Thoracic aorta (tissue), 2 donors: ENCODE results near the gene TACC2. TPM values are rescaled to one million over a fixed set of nuclear protein-coding genes. Genes with fewer than 3 reads are reported as not detected.

Source experiments
- ATAC-seq: fragments of 150-250 bp; one replicate; pipeline ENCODE4 v1.8.0; 2017; ENCODE audit warnings: low read depth; ENCODE audit not compliant: insufficient number of reproducible peaks, low FRiP score
- DNase-seq: peaks from one replicate; pipeline ENCODE4 v3.0.0-alpha.2; 2020; ENCODE audit warnings: low spot score
- H3K27ac ChIP-seq, 2 donors: fragments of 200-600 bp; sonication (generic); 1 replicate in 1 of 2; 2 replicates in 1 of 2; pipeline ENCODE4 v1.5.1; 2016; ENCODE audit warnings: mild to moderate bottlenecking in 2 of 2, moderate library complexity in 2 of 2
- H3K27me3 ChIP-seq: fragments of 200-600 bp; sonication (generic); replicated peaks from 2 replicates; pipeline ENCODE4 v1.6.0; 2016; ENCODE audit warnings: mild to moderate bottlenecking; ENCODE audit not compliant: insufficient read depth
- H3K36me3 ChIP-seq: fragments of 200-600 bp; sonication (generic); one replicate; pipeline ENCODE4 v1.5.1; 2016
- H3K4me1 ChIP-seq, 2 donors: fragments of 200-600 bp; sonication (generic); 1 replicate in 1 of 2; 2 replicates in 1 of 2; pipeline versions ENCODE4 v1.5.1 to v1.6.0; 2016; ENCODE audit warnings: low read depth in 2 of 2, mild to moderate bottlenecking in 1 of 2; ENCODE audit not compliant: control insufficient read depth in 1 of 2
- H3K4me3 ChIP-seq: fragments of 200-600 bp; sonication (generic); 2 replicates; pipeline ENCODE4 v1.5.1; 2016; ENCODE audit warnings: mild to moderate bottlenecking
- H3K9me3 ChIP-seq: fragments of 200-600 bp; sonication (generic); 2 replicates; pipeline ENCODE4 v1.5.1; 2016
- total RNA-seq, 2 donors: library from RNA; depleted of rRNA; stranded (reverse); fragments of >200 nt; gene quantifications; one replicate each; pipeline versions ENCODE4 v1.1.0 to v1.2.3, GENCODE V29; 2016
- TF ChIP-seq, protein P1 (sequence below): fragments of 200-600 bp; sonication (generic); IDR thresholded peaks from one replicate; pipeline ENCODE4 v1.5.1; 2019; ENCODE audit warnings: antibody characterized with exemption

Gene TACC2
- total RNA-seq, 2 donors from 2014 or later: 52.1 to 71.0 TPM

DNA sequence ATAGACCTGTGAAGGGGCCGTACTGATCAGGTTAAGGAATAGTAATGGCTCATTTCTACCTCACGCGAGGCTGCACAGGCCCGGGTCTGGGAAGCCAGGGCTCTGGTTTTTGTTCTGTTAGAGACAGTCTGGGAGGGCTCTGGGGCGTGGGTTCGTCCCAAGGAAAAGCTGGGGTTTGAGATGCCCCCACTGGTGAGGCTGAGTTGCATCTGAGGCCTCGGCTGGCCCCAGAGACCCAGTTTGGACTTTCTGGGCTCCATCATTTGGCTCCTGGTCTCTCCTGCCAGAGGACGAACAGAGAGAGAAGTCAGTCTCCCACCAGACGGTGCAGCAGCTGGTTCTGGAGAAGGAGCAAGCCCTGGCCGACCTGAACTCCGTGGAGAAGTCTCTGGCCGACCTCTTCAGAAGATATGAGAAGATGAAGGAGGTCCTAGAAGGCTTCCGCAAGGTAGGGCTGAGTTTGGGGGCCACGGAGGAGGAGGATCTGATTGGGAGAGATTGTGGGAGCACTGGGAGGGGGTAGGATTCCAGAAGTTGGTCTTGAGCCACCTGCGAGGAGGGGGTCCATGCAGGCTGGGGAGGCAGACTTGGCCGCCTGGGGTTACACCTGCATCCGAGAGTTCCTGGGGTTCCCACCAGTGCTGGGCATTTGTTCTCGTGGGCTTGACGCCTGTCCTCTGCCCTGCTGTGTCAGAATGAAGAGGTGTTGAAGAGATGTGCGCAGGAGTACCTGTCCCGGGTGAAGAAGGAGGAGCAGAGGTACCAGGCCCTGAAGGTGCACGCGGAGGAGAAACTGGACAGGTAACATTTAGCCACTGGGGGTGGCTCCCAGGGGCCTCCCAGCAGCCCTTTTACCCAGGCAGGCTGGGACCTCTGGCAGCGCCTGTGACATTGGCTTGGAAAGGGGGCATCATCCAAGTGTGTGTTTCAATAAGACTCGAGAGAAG, 259.7 kb downstream of the TACC2 start:
- no peak overlapping the region for H3K4me3 ChIP-seq
- H3K27ac ChIP-seq: no peak overlapping the region
- H3K4me1 ChIP-seq: no peaks in the 10 kb centered on the region
- peaks cover 21% of the 10 kb centered on the region for H3K36me3 ChIP-seq
- ATAC-seq: no peak
- H3K9me3 ChIP-seq: no peaks in the 10 kb centered on the region
- DNase-seq: no peak
- no peaks in the 10 kb centered on the region for H3K27me3 ChIP-seq
- TF ChIP-seq, protein P1, sequence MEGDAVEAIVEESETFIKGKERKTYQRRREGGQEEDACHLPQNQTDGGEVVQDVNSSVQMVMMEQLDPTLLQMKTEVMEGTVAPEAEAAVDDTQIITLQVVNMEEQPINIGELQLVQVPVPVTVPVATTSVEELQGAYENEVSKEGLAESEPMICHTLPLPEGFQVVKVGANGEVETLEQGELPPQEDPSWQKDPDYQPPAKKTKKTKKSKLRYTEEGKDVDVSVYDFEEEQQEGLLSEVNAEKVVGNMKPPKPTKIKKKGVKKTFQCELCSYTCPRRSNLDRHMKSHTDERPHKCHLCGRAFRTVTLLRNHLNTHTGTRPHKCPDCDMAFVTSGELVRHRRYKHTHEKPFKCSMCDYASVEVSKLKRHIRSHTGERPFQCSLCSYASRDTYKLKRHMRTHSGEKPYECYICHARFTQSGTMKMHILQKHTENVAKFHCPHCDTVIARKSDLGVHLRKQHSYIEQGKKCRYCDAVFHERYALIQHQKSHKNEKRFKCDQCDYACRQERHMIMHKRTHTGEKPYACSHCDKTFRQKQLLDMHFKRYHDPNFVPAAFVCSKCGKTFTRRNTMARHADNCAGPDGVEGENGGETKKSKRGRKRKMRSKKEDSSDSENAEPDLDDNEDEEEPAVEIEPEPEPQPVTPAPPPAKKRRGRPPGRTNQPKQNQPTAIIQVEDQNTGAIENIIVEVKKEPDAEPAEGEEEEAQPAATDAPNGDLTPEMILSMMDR: no peak

- peaks cover 23% of the 10 kb centered on the region for H3K36me3 ChIP-seq
- ATAC-seq: no peak
- no peak for DNase-seq
These were observed 260.4 kb downstream of the TACC2 start for GRCh38 chr10:122249303-122249850.

GRCh38 chr10:122249991-122250750, 261.2 kb downstream of the TACC2 start:
- Histone ChIP-seq H3K27ac (no peak overlapping the region), H3K9me3 (no peaks in the 10 kb centered on the region), H3K36me3 (peaks cover 23% of the 10 kb centered on the region), H3K27me3 (no peaks in the 10 kb centered on the region), H3K4me3 (no peak overlapping the region), H3K4me1 (no peaks in the 10 kb centered on the region)
- TF ChIP-seq, protein P1: no peak
- ATAC-seq (no peak), DNase-seq (no peak)

More at GRCh38 chr10:122249303-122249850, 260.4 kb downstream of the TACC2 start:
- TF ChIP-seq, protein P1: no peak
- H3K4me3 ChIP-seq: no peak overlapping the region
- H3K27ac ChIP-seq: no peak overlapping the region
- H3K27me3 ChIP-seq: no peaks in the 10 kb centered on the region
- no peaks in the 10 kb centered on the region for H3K4me1 ChIP-seq
- H3K9me3 ChIP-seq: no peaks in the 10 kb centered on the region

DNA sequence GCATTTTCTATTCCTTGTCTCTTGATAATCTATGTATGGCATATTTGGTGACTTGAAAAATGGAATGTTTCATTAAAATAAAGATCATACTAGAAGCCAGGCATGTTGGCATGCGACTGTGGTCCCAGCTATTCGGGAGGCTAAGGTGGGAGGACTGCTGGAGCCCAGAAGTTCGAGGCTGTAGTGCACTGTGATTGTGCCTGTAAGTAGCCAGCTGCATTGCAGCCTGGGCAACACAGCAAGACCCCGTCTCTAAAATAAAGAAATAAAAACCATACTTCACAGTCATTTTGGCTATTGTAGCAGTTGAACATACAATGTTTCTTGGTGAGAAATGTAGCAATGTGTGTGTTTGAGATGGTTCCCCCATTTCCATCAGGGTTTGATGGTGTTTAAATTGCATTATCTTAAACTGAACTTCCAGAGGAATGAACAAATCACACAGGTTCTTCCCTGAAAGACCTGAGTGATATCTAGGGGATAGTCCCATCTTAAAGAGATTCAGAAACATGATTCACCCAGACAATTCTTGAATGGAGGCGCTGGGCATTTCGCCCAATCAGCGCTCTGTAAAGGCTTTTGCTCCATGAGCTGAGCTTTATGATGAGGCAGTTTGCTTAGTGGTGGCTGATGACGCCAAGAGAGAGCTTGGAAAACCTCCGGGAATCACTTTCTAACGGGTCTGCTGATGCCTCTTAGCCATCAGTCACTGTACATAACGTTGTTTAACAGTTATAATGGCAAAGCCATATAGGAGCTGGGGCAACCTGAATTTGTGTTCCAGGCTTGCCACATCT, 262.7 kb downstream of the TACC2 start:
- Histone ChIP-seq H3K9me3 (no peaks in the 10 kb centered on the region), H3K4me3 (no peak overlapping the region), H3K27me3 (no peaks in the 10 kb centered on the region), H3K36me3 (peaks cover 20% of the 10 kb centered on the region), H3K27ac (no peak overlapping the region), H3K4me1 (no peaks in the 10 kb centered on the region)
- ATAC-seq: no peak
- DNase-seq: no peak
- TF ChIP-seq, protein P1: no peak
